ENCODE results near the gene HOOK2.
"Not testable (repeated sequence)": the region's sequence is repeated elsewhere in the genome, so short reads cannot be mapped to it uniquely, and the experiment has no call there.

The HOOK2 gene

DNA sequence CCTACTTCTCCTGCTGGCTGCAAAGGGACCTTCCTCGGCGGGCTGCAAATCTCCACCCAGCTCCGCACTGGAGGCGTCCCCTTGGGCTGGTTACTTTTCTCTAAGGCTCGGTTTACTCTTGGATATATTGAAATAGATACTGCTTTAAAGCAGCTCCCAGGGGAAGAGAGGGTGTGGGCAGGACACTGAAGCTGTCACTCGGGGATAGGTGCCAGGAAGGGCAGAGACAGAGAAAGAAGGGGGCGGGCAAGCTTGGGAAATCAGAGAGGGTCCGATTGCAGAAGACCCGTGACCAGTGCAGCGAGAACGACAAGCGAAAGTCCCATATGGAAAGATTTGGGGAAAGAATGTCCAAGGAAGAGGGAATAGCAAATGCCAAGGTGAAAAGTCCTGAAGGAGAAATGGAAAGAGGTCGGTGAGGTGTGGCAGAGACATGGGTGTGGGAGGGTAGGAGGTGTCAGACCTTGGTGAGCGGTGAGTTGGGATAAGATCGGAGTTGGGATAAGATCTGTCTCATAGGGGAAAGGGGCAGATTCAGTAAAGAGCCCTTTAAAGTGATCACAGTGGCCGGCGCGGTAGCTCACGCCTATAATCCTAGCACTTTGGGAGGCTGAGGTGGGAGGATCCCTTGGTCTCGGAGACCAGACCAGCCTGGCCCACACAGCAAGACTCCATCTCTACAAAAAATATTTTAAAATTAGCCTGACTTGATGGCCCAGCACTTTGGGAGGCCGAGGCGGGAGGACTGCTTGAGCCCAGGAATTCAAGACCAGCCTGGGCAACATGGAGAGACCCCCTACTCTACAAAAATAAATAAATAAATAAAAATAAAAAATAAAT is 27.1 kb upstream of the HOOK2 start:
- POLR2A ChIA-PET: interaction anchor here (1.2 to 1.6 kb wide), 3 partner anchors 9 to 45 kb away, joined by 3 to 9 read pairs (median 5); partner anchors contain the start of gene JUNB
- CTCF ChIA-PET: interaction anchor here (1.6 kb wide), 1 partner anchor 25 kb away, joined by 5 read pairs; no protein-coding TSS in a partner anchor
- no peak for TF ChIP-seq FOXA1 (IDR thresholded peaks at IDR 0.05)
- TF ChIP-seq FOXK2 (IDR thresholded peaks at IDR 0.05): no peak
- DNase-seq (ENCODE audit: extremely low spot score): no peak

DNA sequence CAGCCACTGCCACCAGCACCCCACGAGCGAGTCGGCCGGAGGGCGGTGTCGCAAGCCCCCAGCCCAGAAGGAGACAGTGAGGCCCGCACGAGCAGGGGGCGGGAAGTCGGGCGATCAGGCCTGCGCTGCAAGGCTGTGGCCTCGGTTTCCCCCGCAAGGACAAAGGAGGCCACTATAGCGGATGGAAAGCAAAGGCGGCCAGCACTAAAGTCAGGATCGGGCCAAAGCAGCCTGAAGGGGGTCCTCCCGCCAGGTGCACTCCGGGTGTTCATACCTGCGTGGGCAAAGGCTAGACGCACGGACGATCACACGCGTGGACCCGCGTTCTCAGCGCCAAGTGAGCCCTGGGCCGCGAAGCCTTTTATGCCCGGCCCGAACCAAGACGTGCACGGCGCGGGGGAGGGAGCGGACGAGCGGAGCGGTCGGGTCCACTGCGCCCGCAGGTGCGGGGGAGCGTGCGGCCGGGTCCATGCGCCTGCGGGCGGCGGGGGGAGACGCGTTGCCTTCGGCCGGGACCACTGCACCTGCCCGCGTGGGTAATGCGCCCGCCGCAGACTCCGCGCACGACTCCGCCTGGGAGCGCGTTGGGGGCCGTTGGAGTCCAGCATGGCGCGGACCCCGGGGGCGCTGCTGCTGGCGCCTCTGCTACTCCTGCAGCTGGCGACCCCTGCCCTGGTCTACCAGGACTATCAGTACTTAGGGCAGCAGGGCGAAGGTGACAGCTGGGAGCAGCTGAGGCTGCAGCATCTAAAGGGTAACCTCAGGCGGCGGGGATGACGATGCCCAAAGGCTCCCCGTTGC is 26.3 kb upstream of the HOOK2 start, which contains the start of the genes PRDX2 and THSD8:
TSS of gene PRDX2 (minus strand) at position 335 of the 801 bp plus-strand sequence. CDS start 539 bp downstream, outside the sequence.
TSS of gene THSD8 (plus strand) at position 604 of the 801 bp plus-strand sequence. CDS start at position 607, 3 bp downstream.
- CTCF ChIA-PET: interaction anchor here (1.6 to 1.8 kb wide), 2 partner anchors 24 to 44 kb away, joined by 5 to 9 read pairs; no protein-coding TSS in a partner anchor
- POLR2A ChIA-PET: interaction anchor here (1.2 to 1.6 kb wide), 5 partner anchors 9 to 46 kb away, joined by 3 to 9 read pairs (median 5); partner anchors contain the start of gene JUNB
- no peak for TF ChIP-seq HDGF (IDR thresholded peaks at IDR 0.05; ENCODE audit: borderline replicate concordance)
- no peak for TF ChIP-seq FOXA1 (IDR thresholded peaks at IDR 0.05)
- peak; percentile 42 for TF ChIP-seq L3MBTL2 (conservative IDR thresholded peaks at IDR 0.05)
- TF ChIP-seq CTBP1 (IDR thresholded peaks at IDR 0.05; ENCODE audit: borderline replicate concordance): no peak; the same call in 1 of the 2 replicates
- TF ChIP-seq ARNT (IDR thresholded peaks at IDR 0.05): no peak
- TF ChIP-seq NFRKB (IDR thresholded peaks at IDR 0.05): no peak
- TF ChIP-seq FOXM1 (IDR thresholded peaks at IDR 0.05; ENCODE audit: borderline replicate concordance): peak; percentile 76; the same call in 1 of the 2 replicates
- peak; percentile 86 for DNase-seq (ENCODE audit: extremely low spot score)

DNA sequence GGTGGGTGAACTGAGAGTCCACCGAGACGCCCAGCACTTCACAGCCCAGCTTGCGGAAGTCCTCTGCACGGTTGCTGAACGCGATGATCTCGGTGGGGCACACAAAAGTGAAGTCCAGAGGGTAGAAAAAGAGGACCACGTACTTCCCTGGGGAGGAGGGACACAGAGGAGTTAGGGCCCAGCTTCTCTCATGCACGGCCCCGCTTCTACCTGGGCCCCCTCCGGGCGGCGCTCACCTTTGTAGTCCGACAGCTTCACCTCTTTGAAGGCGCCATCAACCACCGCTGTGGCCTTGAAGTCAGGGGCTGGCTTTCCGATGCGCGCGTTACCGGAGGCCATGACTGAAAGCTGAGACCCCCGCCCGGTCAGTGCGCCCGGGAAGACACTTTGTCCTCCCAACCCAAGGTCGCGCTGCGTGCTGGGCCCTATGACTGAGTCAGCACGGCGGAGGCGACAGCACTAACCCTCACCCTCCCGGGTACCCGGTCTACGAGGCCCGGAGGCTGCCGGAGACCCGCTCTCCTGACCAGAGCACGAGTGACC is 25.6 kb upstream of the HOOK2 start:
- ChIA-PET CTCF (interaction anchor here (0.8 to 1.8 kb wide), 3 partner anchors 35 to 44 kb away, joined by 5 to 9 read pairs (median 6); no protein-coding TSS in a partner anchor), POLR2A (interaction anchor here (1.0 to 2.1 kb wide), 4 partner anchors 9 to 40 kb away, joined by 3 to 6 read pairs (median 4); partner anchors contain the start of gene JUNB)
- TF ChIP-seq ARNT (IDR thresholded peaks at IDR 0.05) (no peak), LEF1 (IDR thresholded peaks at IDR 0.05; ENCODE audit: borderline replicate concordance) (no peak), TARDBP (IDR thresholded peaks at IDR 0.05) (no peak), HDGF (IDR thresholded peaks at IDR 0.05; ENCODE audit: borderline replicate concordance) (no peak), CTBP1 (IDR thresholded peaks at IDR 0.05; ENCODE audit: borderline replicate concordance) (no peak), SP1 (IDR thresholded peaks at IDR 0.05) (no peak), FOXK2 (IDR thresholded peaks at IDR 0.05) (no peak), NFRKB (IDR thresholded peaks at IDR 0.05) (no peak), BHLHE40 (IDR thresholded peaks at IDR 0.05; ENCODE audit: borderline replicate concordance) (no peak), FOXA1 (IDR thresholded peaks at IDR 0.05) (no peak), ELF4 (IDR thresholded peaks at IDR 0.05) (no peak), ZNF384 (IDR thresholded peaks at IDR 0.05) (no peak)
- TF ChIP-seq, protein P1, sequence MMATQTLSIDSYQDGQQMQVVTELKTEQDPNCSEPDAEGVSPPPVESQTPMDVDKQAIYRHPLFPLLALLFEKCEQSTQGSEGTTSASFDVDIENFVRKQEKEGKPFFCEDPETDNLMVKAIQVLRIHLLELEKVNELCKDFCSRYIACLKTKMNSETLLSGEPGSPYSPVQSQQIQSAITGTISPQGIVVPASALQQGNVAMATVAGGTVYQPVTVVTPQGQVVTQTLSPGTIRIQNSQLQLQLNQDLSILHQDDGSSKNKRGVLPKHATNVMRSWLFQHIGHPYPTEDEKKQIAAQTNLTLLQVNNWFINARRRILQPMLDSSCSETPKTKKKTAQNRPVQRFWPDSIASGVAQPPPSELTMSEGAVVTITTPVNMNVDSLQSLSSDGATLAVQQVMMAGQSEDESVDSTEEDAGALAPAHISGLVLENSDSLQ (IDR thresholded peaks at IDR 0.05): no peak
- no peak for DNase-seq (ENCODE audit: extremely low spot score)

DNA sequence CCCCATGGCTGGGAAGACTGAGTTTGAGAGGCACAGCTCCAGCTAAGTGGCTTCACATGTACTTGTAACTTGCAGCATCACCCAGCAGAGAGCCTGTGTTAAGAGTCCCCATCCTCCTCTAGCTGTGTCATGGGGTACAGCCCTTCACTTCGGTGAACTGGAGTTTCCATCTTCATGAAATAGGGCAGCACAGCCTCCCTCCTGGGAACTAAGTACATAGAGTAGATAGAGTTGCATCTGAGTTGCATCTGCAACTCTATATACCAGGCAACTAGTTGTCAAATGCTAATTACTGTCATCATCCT is 25.1 kb upstream of the HOOK2 start:
- no peak for DNase-seq (ENCODE audit: extremely low spot score)
- TF ChIP-seq ELF4 (IDR thresholded peaks at IDR 0.05) (no peak), HDGF (IDR thresholded peaks at IDR 0.05; ENCODE audit: borderline replicate concordance) (no peak), FOXK2 (IDR thresholded peaks at IDR 0.05) (no peak), L3MBTL2 (conservative IDR thresholded peaks at IDR 0.05) (no peak), SUZ12 (IDR thresholded peaks at IDR 0.05) (no peak), CTBP1 (IDR thresholded peaks at IDR 0.05; ENCODE audit: borderline replicate concordance) (no peak), SP1 (IDR thresholded peaks at IDR 0.05) (no peak)
- CTCF ChIA-PET: interaction anchor here (0.8 to 1.8 kb wide), 3 partner anchors 34 to 43 kb away, joined by 5 to 9 read pairs (median 6); no protein-coding TSS in a partner anchor
- POLR2A ChIA-PET: interaction anchor here (0.9 to 2.1 kb wide), 5 partner anchors 8 to 64 kb away, joined by 3 to 6 read pairs (median 4); partner anchors contain the start of genes GET3 and JUNB

DNA sequence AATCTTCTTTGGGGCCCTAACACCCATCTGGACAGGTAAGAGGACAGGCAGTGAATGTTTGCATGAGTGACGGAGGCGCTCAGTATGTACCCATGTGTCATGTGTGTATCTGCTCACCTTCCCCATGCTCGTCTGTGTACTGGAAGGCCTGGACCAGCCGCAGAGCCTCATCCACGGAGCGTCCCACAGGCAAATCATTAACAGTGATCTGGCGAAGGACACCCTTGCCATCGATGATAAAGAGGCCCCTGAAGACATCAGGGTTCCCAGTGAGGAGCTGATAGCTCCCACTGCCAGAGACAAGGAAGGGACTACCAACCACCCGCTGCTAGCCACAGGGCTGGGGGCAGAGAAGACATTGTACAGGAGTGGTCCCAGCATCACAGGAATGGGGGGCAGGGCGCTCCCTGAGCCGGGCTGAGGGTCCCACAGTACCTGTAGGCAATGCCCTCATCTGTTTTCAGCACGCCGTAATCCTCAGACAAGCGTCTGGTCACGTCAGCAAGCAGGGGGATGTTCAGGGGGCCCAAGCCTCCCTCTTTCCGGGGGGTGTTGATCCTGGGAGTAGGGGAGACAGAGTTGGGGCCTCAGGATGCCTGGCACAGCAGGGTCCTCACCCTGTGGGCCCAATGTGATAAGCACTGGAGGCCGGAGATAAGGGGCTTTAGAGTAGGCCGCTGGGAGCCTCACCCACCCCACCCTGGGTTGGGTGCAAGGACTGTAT is 24.6 kb upstream of the HOOK2 start:
- ChIA-PET POLR2A (interaction anchor here (0.9 to 2.1 kb wide), 4 partner anchors 8 to 77 kb away, joined by 3 to 6 read pairs (median 4); partner anchors contain the start of genes GET3 and JUNB), CTCF (interaction anchor here (1.0 to 1.8 kb wide), 2 partner anchors 22 to 42 kb away, joined by 3 to 9 read pairs; no protein-coding TSS in a partner anchor)
- TF ChIP-seq L3MBTL2 (conservative IDR thresholded peaks at IDR 0.05) (no peak), ARNT (IDR thresholded peaks at IDR 0.05) (no peak), FOXM1 (IDR thresholded peaks at IDR 0.05; ENCODE audit: borderline replicate concordance) (no peak), TARDBP (IDR thresholded peaks at IDR 0.05) (no peak), SP1 (IDR thresholded peaks at IDR 0.05) (no peak), BHLHE40 (IDR thresholded peaks at IDR 0.05; ENCODE audit: borderline replicate concordance) (no peak), NFRKB (IDR thresholded peaks at IDR 0.05) (no peak), CTBP1 (IDR thresholded peaks at IDR 0.05; ENCODE audit: borderline replicate concordance) (no peak), FOXK2 (IDR thresholded peaks at IDR 0.05) (no peak), ELF4 (IDR thresholded peaks at IDR 0.05) (no peak), ZNF384 (IDR thresholded peaks at IDR 0.05) (no peak), FOXA1 (IDR thresholded peaks at IDR 0.05) (no peak), HDGF (IDR thresholded peaks at IDR 0.05; ENCODE audit: borderline replicate concordance) (no peak), SUZ12 (IDR thresholded peaks at IDR 0.05) (no peak), LEF1 (IDR thresholded peaks at IDR 0.05; ENCODE audit: borderline replicate concordance) (no peak)
- TF ChIP-seq, protein P1 (IDR thresholded peaks at IDR 0.05): no peak
- no peak for DNase-seq (ENCODE audit: extremely low spot score)

DNA sequence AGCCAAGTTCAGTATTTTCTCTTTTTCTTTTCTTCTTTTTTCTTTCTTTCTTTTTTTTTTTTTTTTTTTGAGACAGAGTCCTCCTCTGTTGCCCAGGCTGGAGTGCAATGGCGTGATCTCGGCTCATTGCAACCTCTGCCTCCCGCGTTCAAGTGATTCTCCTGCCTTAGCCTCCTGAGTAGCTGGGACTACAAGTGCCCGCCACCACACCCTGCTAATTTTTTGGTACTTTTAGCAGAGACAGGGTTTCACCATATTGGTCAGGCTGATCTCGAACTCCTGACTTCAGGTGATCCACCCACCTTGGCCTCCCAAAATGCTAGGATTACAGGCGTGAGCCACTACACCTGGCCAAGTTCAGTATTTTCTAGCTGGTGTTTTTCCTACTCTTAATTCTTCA is 22.3 kb upstream of the HOOK2 start:
- ChIA-PET CTCF (interaction anchor here (1.0 to 2.7 kb wide), 2 partner anchors 8 to 32 kb away, joined by 4 to 11 read pairs; no protein-coding TSS in a partner anchor), POLR2A (interaction anchor here (0.6 to 1.0 kb wide), 3 partner anchors 21 to 116 kb away, joined by 3 read pairs; no protein-coding TSS in a partner anchor)
- not testable (repeated sequence) for DNase-seq (ENCODE audit: extremely low spot score)
